ENCODE results near the gene RAP1GDS1.
"Not testable (repeated sequence)": the region's sequence is repeated elsewhere in the genome, so short reads cannot be mapped to it uniquely, and the experiment has no call there.

DNA sequence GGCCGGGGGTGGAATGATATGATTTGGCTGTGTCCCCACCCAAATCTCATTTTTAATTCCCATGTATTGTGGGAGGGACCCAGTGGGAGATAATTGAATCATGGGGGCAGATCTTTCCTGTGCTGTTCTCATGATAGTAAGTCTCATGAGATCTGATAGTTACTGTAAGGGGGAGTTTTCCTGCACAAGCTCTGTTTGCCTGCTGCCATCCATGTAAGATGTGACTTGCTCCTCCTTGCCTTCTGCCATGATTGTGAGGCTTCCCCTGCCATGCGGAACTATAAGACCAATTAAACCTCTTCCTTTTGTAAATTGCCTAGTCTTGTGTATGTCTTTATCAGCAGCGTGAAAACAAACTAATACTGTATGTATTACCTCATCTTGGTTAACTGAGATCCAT is 106.8 kb downstream of the RAP1GDS1 start:
- not testable (repeated sequence) for TF ChIP-seq POLR2A, CTCF (IDR thresholded peaks at IDR 0.05)
